ENCODE data around the gene PAK2.
"Not testable (repeated sequence)": the region's sequence is repeated elsewhere in the genome, so short reads cannot be mapped to it uniquely, and the experiment has no call there.

The PAK2 gene

DNA sequence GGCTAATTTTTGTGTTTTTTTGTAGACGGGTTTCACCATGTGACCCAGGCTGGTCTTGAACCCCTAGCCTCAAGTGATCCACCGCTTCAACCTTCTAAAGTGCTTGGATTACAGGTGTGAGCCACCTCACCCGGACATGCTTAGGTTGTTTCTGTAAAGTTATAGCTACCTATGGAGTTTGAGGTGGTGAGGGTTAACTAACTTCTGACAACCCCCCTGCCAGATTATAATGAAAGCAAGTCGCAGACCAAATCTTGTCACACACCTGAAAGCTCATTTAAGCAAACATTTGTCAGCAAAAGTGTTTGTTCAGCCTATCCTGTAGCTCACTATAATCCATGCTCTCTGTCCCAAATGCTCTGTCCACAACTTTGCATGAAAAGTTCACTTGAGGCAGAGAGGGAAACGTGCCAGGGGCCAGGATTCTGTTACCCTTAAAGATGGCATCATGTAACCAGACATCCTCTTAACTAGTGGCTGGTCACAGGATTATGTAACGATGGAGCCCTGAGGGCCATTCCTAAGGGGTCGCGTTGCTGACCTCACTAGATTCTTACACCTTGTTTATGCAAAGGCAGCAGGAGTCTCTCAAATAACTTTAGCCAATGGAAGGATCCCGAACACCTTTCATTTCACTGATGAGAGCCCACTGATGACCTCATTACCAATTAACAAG lies 103.9 kb downstream of the PAK2 start:
- DNase-seq (ENCODE audit: low spot score): no peak

DNA sequence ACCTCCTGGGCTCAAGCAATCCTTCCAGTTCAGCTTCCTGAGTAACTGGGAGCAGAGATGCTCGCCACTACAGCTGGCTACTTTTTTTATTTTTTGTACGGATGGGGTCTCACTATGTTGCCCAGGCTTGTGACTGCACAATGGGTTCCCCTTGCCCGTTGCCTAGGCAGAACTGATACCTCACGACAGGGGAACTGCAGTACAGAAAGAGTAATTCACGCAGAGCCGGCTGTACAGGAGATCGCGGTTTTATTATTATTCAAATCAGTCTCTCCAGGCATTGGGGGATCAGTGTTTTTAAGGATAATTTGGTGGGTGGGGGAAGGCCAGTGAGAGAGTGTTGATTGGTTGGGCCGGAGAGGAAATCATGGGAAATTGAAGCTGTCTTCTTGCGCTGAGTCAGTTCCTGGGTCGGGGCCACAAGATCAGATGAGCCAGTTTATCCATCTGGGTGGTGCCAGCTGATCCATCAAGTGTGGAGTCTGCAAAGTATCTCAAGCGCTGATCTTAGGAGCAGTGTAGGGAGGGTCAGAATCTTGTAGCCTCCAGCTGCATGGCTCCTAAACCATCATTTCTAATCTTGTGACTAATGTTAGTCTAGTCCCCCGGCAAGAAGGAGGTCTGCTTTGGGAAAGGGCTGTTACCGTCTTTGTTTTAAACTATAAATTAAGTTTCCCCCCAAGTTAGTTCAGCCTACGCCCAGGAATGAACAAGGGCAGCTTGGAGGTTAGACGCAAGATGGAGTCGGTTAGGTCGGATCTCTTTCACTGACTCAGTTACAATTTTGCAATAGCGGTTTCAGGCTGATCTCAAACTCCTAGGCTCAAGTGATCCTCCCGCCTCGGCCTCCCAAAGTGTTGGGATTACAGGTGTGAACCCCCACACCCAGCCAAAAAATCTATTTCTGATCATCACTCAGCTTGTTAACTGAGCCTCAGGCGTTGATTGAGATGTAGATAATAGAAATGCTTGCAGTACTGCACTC lies 104.9 kb downstream of the PAK2 start:
- DNase-seq (ENCODE audit: low spot score): not testable (repeated sequence)

DNA sequence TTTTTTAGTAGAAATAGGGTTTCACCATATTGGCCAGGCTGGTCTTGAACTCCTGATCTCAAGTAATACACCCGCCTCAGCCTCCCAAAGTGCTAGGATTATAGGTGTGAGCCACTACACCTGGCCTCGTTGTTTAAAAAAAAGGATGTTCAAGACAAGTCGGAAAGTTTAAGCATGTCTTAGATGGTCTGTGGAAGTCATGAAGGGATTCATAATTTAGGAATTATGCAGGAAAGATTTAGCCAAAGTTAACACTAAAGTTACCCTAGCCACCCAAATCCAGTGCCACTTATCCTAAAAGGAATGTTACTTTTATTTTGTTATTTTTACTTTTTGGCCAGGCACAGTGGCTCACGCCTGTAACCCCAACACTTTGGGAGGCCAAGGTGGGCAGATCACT lies 108.7 kb downstream of the PAK2 start:
- not testable (repeated sequence) for DNase-seq (ENCODE audit: low spot score)

DNA sequence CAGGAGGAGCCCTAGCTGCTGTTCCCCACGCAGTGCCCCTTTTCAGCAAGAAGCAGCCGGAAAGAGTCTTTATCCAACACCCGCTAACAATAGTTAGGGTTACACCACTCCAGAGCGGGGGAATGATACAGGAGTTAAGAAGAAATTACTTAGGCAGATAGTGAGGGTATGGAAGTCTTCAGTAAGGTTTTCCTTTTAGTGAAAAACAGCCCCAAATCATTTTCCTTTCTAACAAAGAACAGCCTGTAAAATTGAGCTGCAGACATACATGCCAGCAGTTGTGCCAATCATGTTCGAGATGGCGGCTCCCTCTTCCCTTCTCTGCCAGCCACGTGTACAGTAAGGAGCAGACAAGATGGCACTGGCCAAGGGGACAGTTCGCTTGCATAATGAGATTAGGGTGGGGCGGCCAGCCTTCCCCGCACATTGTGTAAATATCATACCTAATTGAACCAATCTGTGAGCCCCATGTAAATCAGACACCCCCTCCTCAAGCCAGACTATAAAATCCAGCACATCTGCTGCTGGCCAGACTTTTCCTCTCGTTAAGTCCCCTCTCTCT lies 109.6 kb downstream of the PAK2 start:
- peak; percentile 40 for DNase-seq (ENCODE audit: low spot score)

DNA sequence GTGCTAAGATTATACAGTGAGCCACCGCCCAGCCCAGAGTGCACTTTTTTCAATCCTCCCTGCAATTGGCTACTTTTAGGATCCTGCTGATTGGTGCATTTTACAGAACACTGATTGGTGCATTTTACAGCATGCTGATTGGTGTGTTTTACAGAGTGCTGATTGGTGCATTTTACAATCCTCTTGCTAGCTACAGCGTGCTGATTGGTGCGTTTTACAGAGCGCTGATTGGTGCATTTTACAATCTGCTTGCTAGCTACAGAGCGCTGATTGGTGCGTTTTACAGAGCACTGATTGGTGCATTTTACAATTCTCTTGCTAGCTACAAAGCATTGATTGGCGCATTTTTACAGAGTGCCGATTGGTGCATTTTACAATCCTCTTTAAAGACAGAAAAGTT lies 123.3 kb downstream of the PAK2 start:
- DNase-seq (ENCODE audit: low spot score): not testable (repeated sequence)

DNA sequence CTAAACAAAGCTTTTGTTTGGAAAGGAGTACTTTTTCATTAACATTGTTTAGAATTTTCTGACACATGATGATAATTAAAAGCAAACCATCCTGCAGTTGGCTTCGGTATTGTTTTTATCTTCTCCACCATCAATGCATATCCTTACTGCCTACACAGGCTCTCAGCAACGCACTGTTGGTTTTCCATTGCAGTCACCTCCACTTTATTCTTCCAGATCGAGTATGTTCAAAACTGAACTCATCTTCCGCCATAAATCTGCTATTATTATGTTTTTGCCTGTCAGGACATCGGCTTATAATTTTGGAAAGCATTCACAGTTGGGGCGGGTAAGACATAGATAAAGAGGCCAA lies 127.5 kb downstream of the PAK2 start:
- no peak for DNase-seq (ENCODE audit: low spot score)

- DNase-seq (ENCODE audit: low spot score): peak; percentile 88
Observed at GRCh38 chr3:196867507-196868296, 128.0 kb downstream of the PAK2 start, which contains the start of gene SENP5. Gene SENP5 (plus strand): TSS chr3:196867920. CDS start chr3:196885182, 17,262 bp downstream.

- DNase-seq (ENCODE audit: low spot score): peak; percentile 45
Observed at GRCh38 chr3:196868297-196868661, 128.6 kb downstream of the PAK2 start.

GRCh38 chr3:196872316-196872715 lies 132.7 kb downstream of the PAK2 start:
- DNase-seq (ENCODE audit: low spot score): no peak

DNA sequence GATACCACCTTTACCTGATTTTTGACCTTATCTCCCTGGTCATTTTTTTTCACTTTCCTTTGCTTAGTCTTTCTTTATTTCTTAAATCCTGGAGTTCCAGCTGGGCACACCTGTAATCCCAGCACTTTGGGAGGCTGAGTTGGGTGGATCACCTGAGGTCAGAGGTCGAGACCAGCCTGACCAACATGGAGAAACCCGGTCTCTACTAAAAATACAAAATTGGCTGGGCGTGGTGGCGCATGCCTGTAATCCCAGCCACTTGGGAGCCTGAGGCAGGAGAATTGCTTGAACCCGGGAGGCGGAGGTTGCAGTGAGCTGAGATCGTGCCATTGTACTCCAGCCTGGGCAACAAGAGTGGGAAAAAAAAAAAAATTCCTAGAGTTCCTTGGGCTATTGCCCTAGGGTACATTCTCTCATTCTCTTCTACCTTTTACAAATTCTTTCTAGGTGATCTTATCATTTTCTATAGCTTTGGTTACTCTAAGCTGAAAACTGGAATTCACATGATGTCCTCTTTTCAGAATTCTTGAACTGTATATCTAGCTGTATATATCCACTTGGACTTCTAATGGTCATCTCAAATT lies 134.9 kb downstream of the PAK2 start:
- DNase-seq (ENCODE audit: low spot score): not testable (repeated sequence)

GRCh38 chr3:196875258-196875657 lies 135.6 kb downstream of the PAK2 start:
- no peak for DNase-seq (ENCODE audit: low spot score)

Small RNA genes within 50 kb of the gene (small RNA-seq; reads per million reads assigned to genes)
- gene RNU4-89P (0 reads per million in 2 experiments), gene RNU6-42P (0.13 to 0.22 reads per million in 2 experiments), gene RNU6-646P (0 reads per million in 2 experiments)

All from SK-N-DZ (cell line).